PC-9 (cell line): ENCODE measurements around the gene ZNF581.

Source experiments
- EZH2 ChIP-seq: fragments of 200-600 bp; sonication (generic); IDR thresholded peaks from 2 replicates; pipeline ENCODE4 v1.8.0; 2017; ENCODE audit warnings: antibody characterized with exemption, low read depth
- TF ChIP-seq, protein P1 (sequence below): fragments of 200-600 bp; sonication (generic); conservative IDR thresholded peaks from 2 replicates; pipeline ENCODE4 v1.6.1; 2017; ENCODE audit warnings: mixed run types, antibody characterized with exemption, mild to moderate bottlenecking, moderate library complexity

DNA sequence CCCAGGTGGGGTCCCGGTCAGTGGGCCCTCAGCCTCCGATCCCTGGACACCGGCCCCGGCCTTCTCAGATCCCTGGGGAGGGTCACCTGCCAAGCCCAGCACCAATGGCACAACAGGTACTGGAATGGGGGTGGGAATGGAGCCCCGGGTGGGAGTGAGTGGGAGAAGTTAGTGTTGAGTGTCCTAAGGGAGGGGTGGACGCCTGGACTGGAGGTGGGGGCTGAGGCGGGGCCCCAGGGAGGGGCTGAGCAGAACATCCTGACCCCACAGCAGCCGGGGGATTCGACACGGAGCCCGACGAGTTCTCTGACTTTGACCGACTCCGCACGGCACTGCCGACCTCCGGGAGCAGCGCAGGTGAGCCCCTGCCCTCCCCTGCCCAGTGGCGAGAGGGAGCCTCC is 49.2 kb downstream of the ZNF581 start:
- TF ChIP-seq EZH2, result no peak
- TF ChIP-seq, protein P1, sequence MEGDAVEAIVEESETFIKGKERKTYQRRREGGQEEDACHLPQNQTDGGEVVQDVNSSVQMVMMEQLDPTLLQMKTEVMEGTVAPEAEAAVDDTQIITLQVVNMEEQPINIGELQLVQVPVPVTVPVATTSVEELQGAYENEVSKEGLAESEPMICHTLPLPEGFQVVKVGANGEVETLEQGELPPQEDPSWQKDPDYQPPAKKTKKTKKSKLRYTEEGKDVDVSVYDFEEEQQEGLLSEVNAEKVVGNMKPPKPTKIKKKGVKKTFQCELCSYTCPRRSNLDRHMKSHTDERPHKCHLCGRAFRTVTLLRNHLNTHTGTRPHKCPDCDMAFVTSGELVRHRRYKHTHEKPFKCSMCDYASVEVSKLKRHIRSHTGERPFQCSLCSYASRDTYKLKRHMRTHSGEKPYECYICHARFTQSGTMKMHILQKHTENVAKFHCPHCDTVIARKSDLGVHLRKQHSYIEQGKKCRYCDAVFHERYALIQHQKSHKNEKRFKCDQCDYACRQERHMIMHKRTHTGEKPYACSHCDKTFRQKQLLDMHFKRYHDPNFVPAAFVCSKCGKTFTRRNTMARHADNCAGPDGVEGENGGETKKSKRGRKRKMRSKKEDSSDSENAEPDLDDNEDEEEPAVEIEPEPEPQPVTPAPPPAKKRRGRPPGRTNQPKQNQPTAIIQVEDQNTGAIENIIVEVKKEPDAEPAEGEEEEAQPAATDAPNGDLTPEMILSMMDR, result no peak
